ENCODE data around the gene TBC1D24. TPM values are rescaled to one million over a fixed set of nuclear protein-coding genes. Genes with fewer than 3 reads are reported as not detected.
"Not testable (repeated sequence)": the region's sequence is repeated elsewhere in the genome, so short reads cannot be mapped to it uniquely, and the experiment has no call there.

Gene TBC1D24
- total RNA-seq, 1 donor from 2014 or later: 7.8 TPM

DNA sequence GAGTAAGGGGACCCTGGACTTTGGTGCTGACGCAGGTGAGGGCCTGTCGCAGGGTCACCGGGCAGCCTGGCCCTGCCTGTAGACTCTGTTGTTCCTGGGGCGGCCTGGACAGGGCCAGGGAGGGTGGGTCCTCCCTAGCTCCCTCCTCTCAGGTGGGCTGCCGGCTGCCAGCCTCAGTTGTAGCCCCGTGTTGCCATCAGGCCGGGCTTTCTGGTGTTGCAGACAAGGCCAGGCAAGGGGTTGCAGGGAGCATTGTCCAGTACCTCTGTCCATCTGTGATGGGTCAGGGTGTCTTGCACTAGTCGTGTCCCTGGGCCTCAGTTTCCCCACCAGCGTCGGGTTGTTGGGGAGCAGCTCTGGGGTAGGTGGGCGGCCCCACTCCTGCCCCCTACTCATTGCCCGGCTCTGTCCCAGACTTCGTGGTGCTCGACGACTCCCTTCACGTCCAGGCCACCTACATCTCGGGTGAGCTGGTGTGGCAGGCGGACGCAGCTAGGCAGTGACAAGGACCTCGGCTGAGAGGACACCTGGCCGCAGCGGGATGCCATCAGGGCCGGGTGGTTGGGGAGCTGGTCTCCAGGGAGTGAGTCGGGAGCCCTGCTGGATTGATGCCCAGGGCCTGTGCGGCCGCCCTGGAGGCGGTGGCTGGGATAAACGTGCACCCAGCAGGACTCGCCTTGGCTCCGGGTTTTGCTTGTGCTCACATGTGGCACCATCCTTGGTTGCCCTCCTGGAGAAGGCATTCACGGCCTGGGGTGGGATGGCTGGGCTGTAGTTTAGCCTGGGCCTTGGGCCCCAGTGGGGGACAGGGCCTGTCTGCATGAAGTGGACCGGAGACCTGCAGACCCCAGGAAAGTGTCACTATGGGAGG lies 54.4 kb downstream of the TBC1D24 start:
- H3K9me3 ChIP-seq (ENCODE audit: control insufficient read depth in 3 of 3, low read length in 3 of 3): no peaks in the 10 kb centered on the region
- H3K4me3 ChIP-seq (ENCODE audit: low read length in 3 of 3): no peak overlapping the region
- H3K36me3 ChIP-seq (ENCODE audit: control insufficient read depth in 3 of 3, insufficient read depth in 3 of 3, low read length in 3 of 3): peaks cover 25 to 31% (median 29%) of the 10 kb centered on the region in 3 donors
- peaks cover 13 to 24% (median 18%) of the 10 kb centered on the region in 3 donors for H3K4me1 ChIP-seq (ENCODE audit: control insufficient read depth in 3 of 3, insufficient read depth in 3 of 3, low read length in 3 of 3)
- H3K9ac ChIP-seq (ENCODE audit: low read depth in 1 of 3, low read length in 3 of 3): no peak overlapping the region
- H3K27ac ChIP-seq (ENCODE audit: low read depth, low read length): no peak overlapping the region
- H3K27me3 ChIP-seq (ENCODE audit: control insufficient read depth in 3 of 3, insufficient read depth in 3 of 3, low read length in 3 of 3): no peaks in the 10 kb centered on the region

DNA sequence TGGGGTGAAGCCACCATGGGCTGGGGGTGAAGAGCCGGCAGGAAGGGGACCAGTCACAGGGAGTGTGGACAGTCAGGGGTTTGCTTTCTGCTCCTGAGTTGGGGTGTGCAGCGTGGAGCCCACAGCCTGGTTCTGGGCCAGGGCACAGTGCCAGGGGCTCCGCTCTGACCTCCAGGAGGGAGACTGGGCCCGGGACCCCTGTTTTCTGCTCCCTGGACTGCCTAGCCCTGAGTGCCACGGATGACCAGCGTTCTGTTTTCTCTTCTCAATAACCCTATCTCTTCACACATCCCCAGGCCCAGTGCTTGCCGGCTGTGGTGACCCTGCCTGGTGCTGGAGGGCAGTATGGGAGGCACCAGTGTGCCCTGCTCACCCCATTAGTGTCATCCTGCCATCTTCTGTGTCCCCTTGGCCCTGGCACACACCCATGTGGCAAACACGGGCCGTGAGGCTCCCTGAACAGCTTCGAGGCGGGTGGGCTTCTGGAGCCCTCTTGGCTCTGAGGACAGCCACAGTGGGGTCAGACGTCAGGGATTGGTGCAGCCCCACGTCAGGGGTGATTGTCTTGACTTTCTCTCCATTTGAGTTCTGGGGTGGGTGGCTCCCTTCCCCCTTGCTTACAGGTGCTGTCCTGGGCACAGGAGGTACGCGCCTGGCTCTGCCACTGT lies 55.2 kb downstream of the TBC1D24 start:
- Histone ChIP-seq H3K36me3 (ENCODE audit: control insufficient read depth in 3 of 3, insufficient read depth in 3 of 3, low read length in 3 of 3) (peaks cover 24 to 28% (median 25%) of the 10 kb centered on the region in 3 donors), H3K9ac (ENCODE audit: low read depth in 1 of 3, low read length in 3 of 3) (peak overlapping the region in 1 of 3 donors; percentile 25), H3K4me3 (ENCODE audit: low read length in 3 of 3) (no peak overlapping the region), H3K27me3 (ENCODE audit: control insufficient read depth in 3 of 3, insufficient read depth in 3 of 3, low read length in 3 of 3) (no peaks in the 10 kb centered on the region), H3K9me3 (ENCODE audit: control insufficient read depth in 3 of 3, low read length in 3 of 3) (no peaks in the 10 kb centered on the region), H3K27ac (ENCODE audit: low read depth, low read length) (no peak overlapping the region), H3K4me1 (ENCODE audit: control insufficient read depth in 3 of 3, insufficient read depth in 3 of 3, low read length in 3 of 3) (peaks cover 13 to 24% (median 18%) of the 10 kb centered on the region in 3 donors)

DNA sequence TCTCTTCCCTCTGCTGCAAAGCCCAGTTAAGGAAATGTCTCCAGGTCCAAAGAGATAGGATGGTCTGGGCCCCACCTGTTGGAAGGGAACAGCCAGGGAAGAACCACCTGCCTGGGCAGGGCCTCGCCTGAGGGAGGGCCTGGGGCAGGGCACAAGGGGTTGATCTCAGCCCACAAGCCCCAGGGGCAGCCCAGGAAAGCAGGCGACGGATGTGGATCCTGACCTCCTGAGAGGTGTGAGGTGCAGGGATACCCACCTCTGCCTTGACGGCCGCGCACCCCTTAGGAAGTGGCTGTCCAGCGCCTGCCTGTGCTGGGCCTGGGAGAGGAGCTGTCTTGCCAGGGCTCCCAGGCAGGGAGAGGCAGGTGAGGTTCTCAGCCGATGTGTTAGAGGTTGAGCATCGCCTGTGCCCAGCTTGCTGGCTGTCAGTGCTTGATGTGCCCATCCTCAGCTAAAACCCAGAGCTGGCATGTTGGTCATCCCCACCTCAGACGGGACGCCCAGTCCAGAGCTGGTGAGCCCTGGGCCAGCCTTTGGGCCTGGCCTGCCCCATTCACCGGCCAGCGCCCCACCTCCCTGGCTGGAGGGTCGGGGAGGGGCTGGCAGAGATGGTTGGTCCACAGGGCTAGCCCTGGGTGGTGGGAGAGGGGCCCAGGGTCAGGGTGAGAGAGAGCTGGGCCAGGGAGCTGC lies 55.8 kb downstream of the TBC1D24 start:
- peak overlapping the region; percentile 95 for H3K27ac ChIP-seq (ENCODE audit: low read depth, low read length)

DNA sequence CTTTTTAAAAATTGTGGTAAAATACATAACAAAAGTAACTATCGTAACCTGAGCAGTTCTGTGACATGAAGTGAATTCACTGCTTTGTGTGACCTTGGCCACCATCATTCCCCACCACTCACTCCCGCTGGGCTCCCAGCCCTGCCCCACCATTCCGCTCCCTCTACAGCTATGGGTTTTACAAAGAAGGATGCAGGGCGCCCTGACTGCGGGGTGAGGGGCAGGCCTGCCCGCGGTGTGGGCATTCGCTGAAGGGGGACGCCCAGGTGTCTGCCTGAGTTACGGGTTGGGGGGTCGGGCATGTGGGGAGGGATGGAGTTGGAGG lies 56.4 kb downstream of the TBC1D24 start, which contains the start of gene CEMP1:
Gene CEMP1, minus strand, starts transcription at position 38 of the 325 bp plus-strand sequence. CDS start 335 bp downstream, outside the sequence.
- Histone ChIP-seq H3K9ac (ENCODE audit: low read depth in 1 of 3, low read length in 3 of 3) (peak within 1 kb of the TSS; percentile 85 to 93 (median 91)), H3K27me3 (ENCODE audit: control insufficient read depth in 3 of 3, insufficient read depth in 3 of 3, low read length in 3 of 3) (no peaks in the 10 kb centered on the region), H3K27ac (ENCODE audit: low read depth, low read length) (peak within 1 kb of the TSS; percentile 95), H3K4me3 (ENCODE audit: low read length in 3 of 3) (peak within 1 kb of the TSS; percentile 79 to 88 (median 87)), H3K9me3 (ENCODE audit: control insufficient read depth in 3 of 3, low read length in 3 of 3) (no peaks in the 10 kb centered on the region), H3K4me1 (ENCODE audit: control insufficient read depth in 3 of 3, insufficient read depth in 3 of 3, low read length in 3 of 3) (peaks cover 17 to 32% (median 24%) of the 10 kb centered on the region in 3 donors), H3K36me3 (ENCODE audit: control insufficient read depth in 3 of 3, insufficient read depth in 3 of 3, low read length in 3 of 3) (peaks cover 20 to 24% (median 22%) of the 10 kb centered on the region in 3 donors)

More for the DNA sequence above, 55.8 kb downstream of the TBC1D24 start:
- Histone ChIP-seq H3K4me3 (ENCODE audit: low read length in 3 of 3) (peak overlapping the region in 1 of 3 donors; percentile 83), H3K9me3 (ENCODE audit: control insufficient read depth in 3 of 3, low read length in 3 of 3) (no peaks in the 10 kb centered on the region), H3K9ac (ENCODE audit: low read depth in 1 of 3, low read length in 3 of 3) (peak overlapping the region in 2 of 3 donors; percentile 71 to 85), H3K4me1 (ENCODE audit: control insufficient read depth in 3 of 3, insufficient read depth in 3 of 3, low read length in 3 of 3) (peaks cover 13 to 27% (median 19%) of the 10 kb centered on the region in 3 donors), H3K27me3 (ENCODE audit: control insufficient read depth in 3 of 3, insufficient read depth in 3 of 3, low read length in 3 of 3) (no peaks in the 10 kb centered on the region), H3K36me3 (ENCODE audit: control insufficient read depth in 3 of 3, insufficient read depth in 3 of 3, low read length in 3 of 3) (peaks cover 24 to 27% (median 25%) of the 10 kb centered on the region in 3 donors)

DNA sequence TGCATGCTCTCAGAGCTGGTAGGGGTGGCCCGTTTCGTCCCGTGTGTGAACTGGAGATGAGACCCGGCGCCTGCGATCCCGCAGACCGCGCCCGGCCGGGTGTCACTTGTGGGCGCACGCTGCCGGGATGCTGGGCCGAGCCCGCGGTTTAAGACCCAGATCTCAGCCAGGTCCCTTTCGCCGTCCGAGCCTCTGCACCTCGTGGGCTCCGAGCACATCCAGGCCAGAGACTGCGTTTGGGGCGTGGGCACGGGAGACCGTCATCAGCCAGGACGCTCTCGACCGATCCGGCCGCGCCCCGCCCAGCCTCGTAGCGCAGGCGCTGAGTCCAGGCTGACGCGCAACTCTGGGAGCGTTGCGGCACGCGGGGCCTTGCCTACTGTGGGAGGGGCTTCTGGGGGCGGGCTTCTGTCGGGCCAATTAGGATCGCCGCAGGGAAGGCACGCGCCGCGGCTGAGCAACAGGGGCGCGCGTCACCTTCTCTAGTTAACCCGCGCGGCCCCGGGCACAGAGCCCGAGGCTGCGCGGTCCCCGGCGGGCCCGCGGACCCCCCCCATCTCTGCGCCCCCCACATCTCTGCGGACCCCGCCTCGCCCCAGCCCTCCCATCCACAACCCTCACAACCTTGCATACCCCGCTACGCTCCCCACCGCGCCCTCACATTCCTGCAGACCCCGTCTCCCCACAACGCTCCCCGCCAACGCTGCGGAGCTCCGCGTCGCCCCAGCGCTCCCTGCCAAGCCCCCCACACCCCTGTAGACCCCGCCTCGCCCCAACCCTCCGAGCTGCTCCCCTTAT lies 57.0 kb downstream of the TBC1D24 start:
- H3K4me3 ChIP-seq (ENCODE audit: low read length in 3 of 3): peak overlapping the region; percentile 79 to 88 (median 87)
- peaks cover 18 to 34% (median 26%) of the 10 kb centered on the region in 3 donors for H3K4me1 ChIP-seq (ENCODE audit: control insufficient read depth in 3 of 3, insufficient read depth in 3 of 3, low read length in 3 of 3)
- no peaks in the 10 kb centered on the region for H3K9me3 ChIP-seq (ENCODE audit: control insufficient read depth in 3 of 3, low read length in 3 of 3)
- H3K27me3 ChIP-seq (ENCODE audit: control insufficient read depth in 3 of 3, insufficient read depth in 3 of 3, low read length in 3 of 3): no peaks in the 10 kb centered on the region
- peak overlapping the region; percentile 85 to 93 (median 91) for H3K9ac ChIP-seq (ENCODE audit: low read depth in 1 of 3, low read length in 3 of 3)
- peaks cover 18 to 22% (median 22%) of the 10 kb centered on the region in 3 donors for H3K36me3 ChIP-seq (ENCODE audit: control insufficient read depth in 3 of 3, insufficient read depth in 3 of 3, low read length in 3 of 3)
- H3K27ac ChIP-seq (ENCODE audit: low read depth, low read length): peak overlapping the region; percentile 95

DNA sequence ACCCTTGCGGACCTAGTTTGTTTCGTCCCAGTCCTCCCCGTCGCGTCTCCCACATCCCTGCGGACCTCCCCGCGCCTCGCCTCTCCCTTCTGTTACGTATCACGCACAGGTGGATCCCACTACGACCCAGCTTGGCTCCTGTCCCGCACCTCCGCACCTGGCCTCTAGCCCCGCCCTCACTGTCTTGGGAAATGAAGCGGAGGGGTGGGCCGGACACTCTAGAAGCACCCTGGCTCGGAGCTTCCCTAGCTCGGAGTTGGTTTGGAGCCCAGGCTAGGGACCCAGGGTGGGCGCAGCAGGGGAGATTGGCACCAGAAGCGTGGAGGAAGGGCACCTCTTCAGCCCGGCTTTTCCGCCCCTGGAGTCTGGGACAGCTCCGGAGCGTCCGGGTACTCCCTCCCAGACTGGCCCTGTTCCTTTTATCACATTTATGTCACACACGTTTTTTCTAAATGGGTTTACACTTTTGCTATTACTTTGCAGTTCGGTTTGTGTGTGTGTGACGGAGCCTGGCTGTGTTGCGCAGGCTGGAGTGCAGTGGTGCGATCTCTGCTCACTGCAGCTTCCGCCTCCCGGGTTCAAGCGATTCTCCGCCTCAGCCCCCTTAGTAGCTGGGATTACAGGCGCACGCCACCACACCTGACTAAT lies 57.7 kb downstream of the TBC1D24 start:
- Histone ChIP-seq H3K36me3 (ENCODE audit: control insufficient read depth in 3 of 3, insufficient read depth in 3 of 3, low read length in 3 of 3) (peaks cover 16 to 22% (median 20%) of the 10 kb centered on the region in 3 donors), H3K27me3 (ENCODE audit: control insufficient read depth in 3 of 3, insufficient read depth in 3 of 3, low read length in 3 of 3) (no peaks in the 10 kb centered on the region), H3K4me3 (ENCODE audit: low read length in 3 of 3) (peak overlapping the region; percentile 79 to 87 (median 86)), H3K9me3 (ENCODE audit: control insufficient read depth in 3 of 3, low read length in 3 of 3) (no peaks in the 10 kb centered on the region), H3K27ac (ENCODE audit: low read depth, low read length) (peak overlapping the region; percentile 95), H3K4me1 (ENCODE audit: control insufficient read depth in 3 of 3, insufficient read depth in 3 of 3, low read length in 3 of 3) (peaks cover 23 to 34% (median 28%) of the 10 kb centered on the region in 3 donors), H3K9ac (ENCODE audit: low read depth in 1 of 3, low read length in 3 of 3) (peak overlapping the region; percentile 85 to 93 (median 91))

DNA sequence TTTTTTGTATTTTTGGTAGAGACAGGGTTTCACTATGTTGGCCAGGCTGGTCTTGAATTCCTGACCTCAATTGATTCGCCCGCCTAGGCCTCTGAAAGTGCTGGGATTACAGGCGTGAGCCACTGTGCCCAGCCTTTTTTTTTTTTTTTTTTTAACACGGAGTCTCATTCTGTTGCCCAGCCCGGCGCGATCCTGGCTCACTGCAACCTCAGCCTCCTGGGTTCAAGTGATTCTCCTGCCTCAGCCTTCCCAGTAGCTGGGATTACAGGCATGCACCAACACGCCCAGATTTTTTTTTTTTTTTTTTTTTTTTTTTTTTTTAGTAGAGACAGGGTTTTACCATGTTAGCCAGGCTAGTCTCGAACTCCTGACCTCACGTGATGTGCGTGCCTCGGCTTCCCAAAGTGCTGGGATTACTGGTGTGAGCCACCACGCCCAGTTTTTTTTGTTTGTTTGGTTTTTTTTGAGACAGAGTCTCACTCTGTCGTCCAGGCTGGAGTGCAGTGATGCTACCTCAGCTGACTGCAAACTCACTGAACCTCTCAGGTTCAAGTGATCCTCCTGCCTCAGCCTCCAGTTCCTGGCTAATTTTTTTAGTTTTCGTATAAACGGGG lies 58.3 kb downstream of the TBC1D24 start:
- Histone ChIP-seq H3K9ac (ENCODE audit: low read depth in 1 of 3, low read length in 3 of 3) (peak overlapping the region in 2 of 3 donors; percentile 85 to 93), H3K27ac (ENCODE audit: low read depth, low read length) (peak overlapping the region; percentile 95), H3K36me3 (ENCODE audit: control insufficient read depth in 3 of 3, insufficient read depth in 3 of 3, low read length in 3 of 3) (peaks cover 14 to 20% (median 17%) of the 10 kb centered on the region in 3 donors), H3K4me3 (ENCODE audit: low read length in 3 of 3) (peak overlapping the region in 1 of 3 donors; percentile 79), H3K4me1 (ENCODE audit: control insufficient read depth in 3 of 3, insufficient read depth in 3 of 3, low read length in 3 of 3) (peaks cover 23 to 34% (median 28%) of the 10 kb centered on the region in 3 donors)
- not testable (repeated sequence) for H3K9me3 ChIP-seq (ENCODE audit: control insufficient read depth in 3 of 3, low read length in 3 of 3); H3K27me3 ChIP-seq (ENCODE audit: control insufficient read depth in 3 of 3, insufficient read depth in 3 of 3, low read length in 3 of 3)

DNA sequence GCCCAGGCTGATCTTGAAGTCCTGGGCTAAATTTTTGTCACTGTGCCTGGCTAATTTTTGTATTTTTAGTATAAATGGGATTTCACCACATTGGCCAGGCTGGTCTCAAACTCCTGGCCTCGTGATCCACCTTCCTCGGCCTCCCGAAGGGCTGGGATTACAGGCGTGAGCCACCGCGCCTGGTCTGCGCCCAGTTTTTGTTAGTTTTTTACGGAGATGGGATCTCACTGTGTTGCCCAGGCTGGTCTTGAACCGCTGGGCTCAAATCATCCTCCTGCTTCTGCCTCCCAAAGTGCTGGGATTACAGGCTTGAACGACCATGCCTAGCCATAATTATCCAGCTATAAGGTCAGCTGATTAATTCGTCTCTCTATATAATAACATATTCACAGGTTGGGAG lies 59.0 kb downstream of the TBC1D24 start:
- H3K27me3 ChIP-seq (ENCODE audit: control insufficient read depth in 3 of 3, insufficient read depth in 3 of 3, low read length in 3 of 3): no peaks in the 10 kb centered on the region
- no peaks in the 10 kb centered on the region for H3K9me3 ChIP-seq (ENCODE audit: control insufficient read depth in 3 of 3, low read length in 3 of 3)
- H3K9ac ChIP-seq (ENCODE audit: low read depth in 1 of 3, low read length in 3 of 3): no peak overlapping the region
- H3K36me3 ChIP-seq (ENCODE audit: control insufficient read depth in 3 of 3, insufficient read depth in 3 of 3, low read length in 3 of 3): peaks cover 7 to 13% (median 10%) of the 10 kb centered on the region in 3 donors
- peaks cover 23 to 39% (median 31%) of the 10 kb centered on the region in 3 donors for H3K4me1 ChIP-seq (ENCODE audit: control insufficient read depth in 3 of 3, insufficient read depth in 3 of 3, low read length in 3 of 3)
- H3K4me3 ChIP-seq (ENCODE audit: low read length in 3 of 3): no peak overlapping the region
- no peak overlapping the region for H3K27ac ChIP-seq (ENCODE audit: low read depth, low read length)

Measured in skeletal muscle tissue (tissue), 4 donors.